ENCODE measurements around the gene OR2AE1. TPM values are rescaled to one million over a fixed set of nuclear protein-coding genes. Genes with fewer than 3 reads are reported as not detected.

Gene OR2AE1
- total RNA-seq, 1 donor, result 0.72 TPM

- Histone ChIP-seq H3K36me3 (ENCODE audit: insufficient read depth, low read length) (peaks cover 8% of the 10 kb centered on the region), H3K4me2 (ENCODE audit: insufficient read depth, low read length) (peak overlapping the region; percentile 94), H3K27ac (ENCODE audit: low read depth, low read length) (peak overlapping the region; percentile 85), H3K4me1 (ENCODE audit: insufficient read depth, low read length) (peaks cover 17% of the 10 kb centered on the region), H3K79me2 (ENCODE audit: insufficient read depth, low read length) (peaks cover 44% of the 10 kb centered on the region), H3K27me3 (ENCODE audit: insufficient read depth, low read length) (no peaks in the 10 kb centered on the region), H3K4me3 (ENCODE audit: insufficient read depth, low read length) (peak overlapping the region; percentile 88), H4K20me1 (ENCODE audit: insufficient read depth, low read length) (peaks cover 23% of the 10 kb centered on the region), H3K9me3 (ENCODE audit: low read depth, low read length) (no peaks in the 10 kb centered on the region), H2AFZ (ENCODE audit: low read length) (peak overlapping the region; percentile 92)
- TF ChIP-seq, protein P1, sequence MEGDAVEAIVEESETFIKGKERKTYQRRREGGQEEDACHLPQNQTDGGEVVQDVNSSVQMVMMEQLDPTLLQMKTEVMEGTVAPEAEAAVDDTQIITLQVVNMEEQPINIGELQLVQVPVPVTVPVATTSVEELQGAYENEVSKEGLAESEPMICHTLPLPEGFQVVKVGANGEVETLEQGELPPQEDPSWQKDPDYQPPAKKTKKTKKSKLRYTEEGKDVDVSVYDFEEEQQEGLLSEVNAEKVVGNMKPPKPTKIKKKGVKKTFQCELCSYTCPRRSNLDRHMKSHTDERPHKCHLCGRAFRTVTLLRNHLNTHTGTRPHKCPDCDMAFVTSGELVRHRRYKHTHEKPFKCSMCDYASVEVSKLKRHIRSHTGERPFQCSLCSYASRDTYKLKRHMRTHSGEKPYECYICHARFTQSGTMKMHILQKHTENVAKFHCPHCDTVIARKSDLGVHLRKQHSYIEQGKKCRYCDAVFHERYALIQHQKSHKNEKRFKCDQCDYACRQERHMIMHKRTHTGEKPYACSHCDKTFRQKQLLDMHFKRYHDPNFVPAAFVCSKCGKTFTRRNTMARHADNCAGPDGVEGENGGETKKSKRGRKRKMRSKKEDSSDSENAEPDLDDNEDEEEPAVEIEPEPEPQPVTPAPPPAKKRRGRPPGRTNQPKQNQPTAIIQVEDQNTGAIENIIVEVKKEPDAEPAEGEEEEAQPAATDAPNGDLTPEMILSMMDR (IDR thresholded peaks at IDR 0.05; ENCODE audit: extremely low read depth, low read depth, low read length), result no peak
- no peak for DNase-seq (ENCODE audit: insufficient read length, low spot score, missing footprints)
Observed at GRCh38 chr7:99919814-99920112, 42.9 kb upstream of the OR2AE1 start.

- peak within 1 kb of the TSS; percentile 85 for H3K27ac ChIP-seq (ENCODE audit: low read depth, low read length)
- peaks cover 23% of the 10 kb centered on the region for H4K20me1 ChIP-seq (ENCODE audit: insufficient read depth, low read length)
- peaks cover 8% of the 10 kb centered on the region for H3K36me3 ChIP-seq (ENCODE audit: insufficient read depth, low read length)
- peaks cover 17% of the 10 kb centered on the region for H3K4me1 ChIP-seq (ENCODE audit: insufficient read depth, low read length)
- H2AFZ ChIP-seq (ENCODE audit: low read length), result peak within 1 kb of the TSS; percentile 92
- H3K9me3 ChIP-seq (ENCODE audit: low read depth, low read length), result no peaks in the 10 kb centered on the region
- TF ChIP-seq, protein P1 (IDR thresholded peaks at IDR 0.05; ENCODE audit: extremely low read depth, low read depth, low read length), result peak; percentile 26
- no peaks in the 10 kb centered on the region for H3K27me3 ChIP-seq (ENCODE audit: insufficient read depth, low read length)
- H3K4me3 ChIP-seq (ENCODE audit: insufficient read depth, low read length), result peak within 1 kb of the TSS; percentile 88
- H3K79me2 ChIP-seq (ENCODE audit: insufficient read depth, low read length), result peaks cover 48% of the 10 kb centered on the region
- DNase-seq (ENCODE audit: insufficient read length, low spot score, missing footprints), result peak; percentile 97
- H3K4me2 ChIP-seq (ENCODE audit: insufficient read depth, low read length), result peak within 1 kb of the TSS; percentile 94
Observed at GRCh38 chr7:99918959-99919813, 42.4 kb upstream of the OR2AE1 start, which contains the start of gene TRIM4. Gene TRIM4 (minus strand): TSS chr7:99919530. CDS start chr7:99919401, 129 bp downstream.

DNA sequence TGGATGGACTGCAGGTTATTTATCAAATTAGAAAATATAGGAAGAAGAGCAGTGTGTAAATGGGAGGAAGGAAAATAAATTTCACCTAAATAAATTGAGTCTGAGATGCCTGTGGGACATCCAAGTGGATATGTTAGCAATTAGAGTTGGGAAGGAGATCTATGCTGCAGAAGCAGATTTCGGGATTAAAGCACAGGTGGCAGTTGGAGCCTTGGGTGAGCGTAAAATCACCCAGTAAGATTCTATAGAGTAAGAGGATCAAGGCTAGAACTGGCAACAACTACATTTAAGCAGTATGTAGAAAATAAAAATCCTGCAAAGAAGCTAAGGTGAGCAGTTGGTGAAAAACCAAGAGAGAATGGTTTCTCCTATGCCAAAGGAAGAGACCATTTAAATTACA, 34.1 kb upstream of the OR2AE1 start:
- Histone ChIP-seq H2AFZ (ENCODE audit: low read length) (no peak overlapping the region), H3K9me3 (ENCODE audit: low read depth, low read length) (no peaks in the 10 kb centered on the region), H3K27me3 (ENCODE audit: insufficient read depth, low read length) (no peaks in the 10 kb centered on the region), H3K4me2 (ENCODE audit: insufficient read depth, low read length) (no peak overlapping the region), H3K36me3 (ENCODE audit: insufficient read depth, low read length) (peaks cover 48% of the 10 kb centered on the region), H3K4me1 (ENCODE audit: insufficient read depth, low read length) (no peaks in the 10 kb centered on the region), H3K4me3 (ENCODE audit: insufficient read depth, low read length) (no peak overlapping the region), H3K79me2 (ENCODE audit: insufficient read depth, low read length) (peaks cover 70% of the 10 kb centered on the region), H4K20me1 (ENCODE audit: insufficient read depth, low read length) (peaks cover 46% of the 10 kb centered on the region), H3K27ac (ENCODE audit: low read depth, low read length) (no peak overlapping the region)
- TF ChIP-seq, protein P1 (IDR thresholded peaks at IDR 0.05; ENCODE audit: extremely low read depth, low read depth, low read length), result no peak
- DNase-seq (ENCODE audit: insufficient read length, low spot score, missing footprints), result no peak

GRCh38 chr7:99901581-99901980, 24.7 kb upstream of the OR2AE1 start:
- Histone ChIP-seq H3K4me1 (ENCODE audit: insufficient read depth, low read length) (no peaks in the 10 kb centered on the region), H3K27me3 (ENCODE audit: insufficient read depth, low read length) (no peaks in the 10 kb centered on the region), H3K27ac (ENCODE audit: low read depth, low read length) (no peak overlapping the region), H2AFZ (ENCODE audit: low read length) (no peak overlapping the region), H3K9me3 (ENCODE audit: low read depth, low read length) (no peaks in the 10 kb centered on the region), H3K4me2 (ENCODE audit: insufficient read depth, low read length) (no peak overlapping the region), H3K4me3 (ENCODE audit: insufficient read depth, low read length) (no peak overlapping the region), H3K36me3 (ENCODE audit: insufficient read depth, low read length) (peaks cover 60% of the 10 kb centered on the region), H3K79me2 (ENCODE audit: insufficient read depth, low read length) (no peaks in the 10 kb centered on the region), H4K20me1 (ENCODE audit: insufficient read depth, low read length) (peaks cover 6% of the 10 kb centered on the region)
- no peak for DNase-seq (ENCODE audit: insufficient read length, low spot score, missing footprints)
- TF ChIP-seq, protein P1 (IDR thresholded peaks at IDR 0.05; ENCODE audit: extremely low read depth, low read depth, low read length), result no peak
